ENCODE measurements around the gene HOXA9. TPM values are rescaled to one million over a fixed set of nuclear protein-coding genes. Genes with fewer than 3 reads are reported as not detected.
A peak's percentile ranks its signal among the peaks of the same experiment; 100 is the strongest.

HOXA9 gene
- total and polyA plus RNA-seq, 4 donors: 0.02 to 0.70 TPM; not detected in 2

GRCh38 chr7:27173511-27173955, 8.2 kb upstream of the HOXA9 start:
- H3K4me1 ChIP-seq (ENCODE audit: control insufficient read depth in 4 of 4, insufficient read depth in 4 of 4, low read length in 3 of 4): peaks cover 9 to 15% (median 12%) of the 10 kb centered on the region in 4 donors
- H3K27ac ChIP-seq (ENCODE audit: low read depth in 1 of 2, low read length in 2 of 2): no peak overlapping the region

More at GRCh38 chr7:27173511-27173955, 8.2 kb upstream of the HOXA9 start:
- 4% methylated on average over 59 of the region's 59 CpGs for WGBS
- no peak overlapping the region for H3K9ac ChIP-seq (ENCODE audit: low read depth in 1 of 2, low read length in 2 of 2)
- H3K36me3 ChIP-seq (ENCODE audit: control insufficient read depth in 4 of 4, insufficient read depth in 3 of 4, low read depth in 1 of 4, low read length in 3 of 4): no peaks in the 10 kb centered on the region
- H3K9me3 ChIP-seq (ENCODE audit: control insufficient read depth in 4 of 4, low read length in 3 of 4): peaks cover 0 to 2% (median 0%) of the 10 kb centered on the region in 4 donors
- DNase-seq (ENCODE audit: low spot score): no peak
- peaks cover 17 to 62% (median 29%) of the 10 kb centered on the region in 4 donors for H3K27me3 ChIP-seq (ENCODE audit: control insufficient read depth in 4 of 4, insufficient read depth in 4 of 4, low read length in 3 of 4)
- H3K4me3 ChIP-seq (ENCODE audit: low read depth in 1 of 3, low read length in 3 of 3): peak overlapping the region in 1 of 3 donors; percentile 55
- TF ChIP-seq RAD21 (IDR thresholded peaks at IDR 0.05): no peak
- TF ChIP-seq MAX (IDR thresholded peaks at IDR 0.05): no peak
- no peak for TF ChIP-seq RXRA (IDR thresholded peaks at IDR 0.05)
- no peak for TF ChIP-seq JUND (IDR thresholded peaks at IDR 0.05)
- TF ChIP-seq REST (IDR thresholded peaks at IDR 0.05): no peak
- no peak for TF ChIP-seq ZBTB33 (IDR thresholded peaks at IDR 0.05)
- no peak for TF ChIP-seq SP1 (IDR thresholded peaks at IDR 0.05)
- TF ChIP-seq ATF3 (IDR thresholded peaks at IDR 0.05): no peak
- TF ChIP-seq FOXA1 (IDR thresholded peaks at IDR 0.05): no peak
- TF ChIP-seq NR2F2 (IDR thresholded peaks at IDR 0.05): no peak
- TF ChIP-seq HNF4G (IDR thresholded peaks at IDR 0.05): no peak
